Ecto neural progenitor cell (in vitro differentiated cells): ENCODE data around the gene BLVRB.
"Not testable (repeated sequence)": the region's sequence is repeated elsewhere in the genome, so short reads cannot be mapped to it uniquely, and the experiment has no call there.

Experiments used
- DNase-seq: peaks from one replicate; pipeline ENCODE4 v3.0.0-alpha.2; 2018; ENCODE audit warnings: low spot score

The BLVRB gene

GRCh38 chr19:40449506-40449905, 16.0 kb downstream of the BLVRB start:
- DNase-seq, result no peak

- DNase-seq, result no peak
These were observed 19.2 kb downstream of the BLVRB start for GRCh38 chr19:40446263-40446784.

GRCh38 chr19:40445780-40446262, 19.7 kb downstream of the BLVRB start:
- DNase-seq, result peak; percentile 72

- DNase-seq, result no peak
These were observed 20.7 kb downstream of the BLVRB start for GRCh38 chr19:40444825-40445312.

GRCh38 chr19:40444000-40444824, 21.3 kb downstream of the BLVRB start, which contains the start of gene SERTAD3:
SERTAD3 (minus strand) TSS chr19:40444335; CDS start chr19:40442080, 2,255 bp downstream.
- peak; percentile 99 for DNase-seq

- peak; percentile 99 for DNase-seq
These were observed 22.2 kb downstream of the BLVRB start for GRCh38 chr19:40443131-40443999.

GRCh38 chr19:40442328-40443130, 23.0 kb downstream of the BLVRB start:
- DNase-seq, result no peak

- DNase-seq, result no peak
These were observed 23.8 kb downstream of the BLVRB start for GRCh38 chr19:40441719-40442253.

GRCh38 chr19:40438284-40438683, 27.3 kb downstream of the BLVRB start:
- no peak for DNase-seq

- DNase-seq, result peak; percentile 85
These were observed 31.9 kb downstream of the BLVRB start for GRCh38 chr19:40433391-40434216.

GRCh38 chr19:40432760-40433159, 32.8 kb downstream of the BLVRB start:
- DNase-seq, result not testable (repeated sequence)

GRCh38 chr19:40431698-40432097, 33.8 kb downstream of the BLVRB start:
- no peak for DNase-seq

GRCh38 chr19:40430242-40430641, 35.3 kb downstream of the BLVRB start:
- DNase-seq, result not testable (repeated sequence)

GRCh38 chr19:40428197-40428596, 37.3 kb downstream of the BLVRB start:
- not testable (repeated sequence) for DNase-seq

GRCh38 chr19:40425450-40426287, 39.9 kb downstream of the BLVRB start, which contains the start of gene SERTAD1:
SERTAD1 (minus strand) TSS chr19:40425992; CDS start chr19:40423546, 2,446 bp downstream.
- peak; percentile 100 for DNase-seq

- DNase-seq, result no peak
These were observed 40.7 kb downstream of the BLVRB start for GRCh38 chr19:40424637-40425449.

- no peak for DNase-seq
These were observed 41.6 kb downstream of the BLVRB start for GRCh38 chr19:40423938-40424337.
